Astrocyte (in vitro differentiated cells and primary cell): ENCODE data around the gene CDC25B. TPM values are rescaled to one million over a fixed set of nuclear protein-coding genes. Genes with fewer than 3 reads are reported as not detected.

Experiments used
- DNase-seq: peaks from one replicate; pipeline ENCODE4 v3.0.0-alpha.2; 2010; ENCODE audit warnings: low read depth
- FAIRE-seq: peaks from 2 replicates; lab custom pipeline; 2011; peaks lifted over from hg19 to GRCh38; lab: Jason Lieb, UNC
- H2AFZ ChIP-seq: 2 replicates; pipeline ENCODE4 v1.6.0; 2012; ENCODE audit warnings: low read depth, low read length, inconsistent platforms
- H3K27ac ChIP-seq: 2 replicates; pipeline ENCODE4 v1.5.1; 2011; ENCODE audit warnings: low read depth, low read length, inconsistent platforms
- H3K27me3 ChIP-seq: 2 replicates; pipeline ENCODE4 v1.6.0; 2011; ENCODE audit warnings: low read length, inconsistent platforms; ENCODE audit not compliant: insufficient read depth
- H3K36me3 ChIP-seq: 2 replicates; pipeline ENCODE4 v1.5.1; 2011; ENCODE audit warnings: low read length, inconsistent platforms; ENCODE audit not compliant: insufficient read depth
- H3K4me1 ChIP-seq: 2 replicates; pipeline ENCODE4 v1.5.1; 2011; ENCODE audit warnings: low read length, inconsistent platforms; ENCODE audit not compliant: insufficient read depth
- H3K4me2 ChIP-seq: 2 replicates; pipeline ENCODE4 v1.6.0; 2012; ENCODE audit warnings: low read length, inconsistent platforms
- H3K4me3 ChIP-seq: 2 replicates; pipeline ENCODE4 v1.5.1; 2011; ENCODE audit warnings: low read depth, mild to moderate bottlenecking, low read length, inconsistent platforms; ENCODE audit not compliant: insufficient read depth
- H3K79me2 ChIP-seq: 2 replicates; pipeline ENCODE4 v1.6.0; 2012; ENCODE audit warnings: mild to moderate bottlenecking, low read length, inconsistent platforms; ENCODE audit not compliant: insufficient read depth
- H3K9ac ChIP-seq: 2 replicates; pipeline ENCODE4 v1.6.0; 2012; ENCODE audit warnings: mild to moderate bottlenecking, low read length, inconsistent platforms
- H3K9me3 ChIP-seq: 2 replicates; pipeline ENCODE4 v1.5.1; 2012; ENCODE audit warnings: low read depth, mild to moderate bottlenecking, low read length, inconsistent platforms; ENCODE audit not compliant: insufficient read depth
- H4K20me1 ChIP-seq: 2 replicates; pipeline ENCODE4 v1.6.0; 2012; ENCODE audit warnings: low read length, inconsistent platforms; ENCODE audit not compliant: insufficient read depth
- H3K27ac Mint-ChIP-seq: one replicate; pipeline ENCODE4 v1.8.0; 2021; ENCODE audit warnings: mild to moderate bottlenecking, mixed read lengths; ENCODE audit not compliant: unreplicated experiment
- H3K27me3 Mint-ChIP-seq: one replicate; pipeline ENCODE4 v1.8.0; 2021; ENCODE audit warnings: low read depth, mixed read lengths; ENCODE audit not compliant: unreplicated experiment
- H3K36me3 Mint-ChIP-seq: one replicate; pipeline ENCODE4 v1.8.0; 2021; ENCODE audit warnings: low read depth, mixed read lengths; ENCODE audit not compliant: unreplicated experiment
- H3K4me1 Mint-ChIP-seq: one replicate; pipeline ENCODE4 v1.8.0; 2021; ENCODE audit warnings: low read depth, mixed read lengths; ENCODE audit not compliant: unreplicated experiment
- H3K4me3 Mint-ChIP-seq: one replicate; pipeline ENCODE4 v1.8.0; 2021; ENCODE audit warnings: mild to moderate bottlenecking, moderate library complexity, mixed read lengths; ENCODE audit not compliant: unreplicated experiment
- H3K9me3 Mint-ChIP-seq: one replicate; pipeline ENCODE4 v1.8.0; 2021; ENCODE audit warnings: mild to moderate bottlenecking, mixed read lengths; ENCODE audit not compliant: unreplicated experiment
- CTCF ChIP-seq: IDR thresholded peaks from 2 replicates; pipeline ENCODE4 v1.5.1; 2011; ENCODE audit warnings: low read depth, mild to moderate bottlenecking, inconsistent platforms, low read length, moderate library complexity; ENCODE audit not compliant: insufficient read depth
- EZH2 ChIP-seq: IDR thresholded peaks from 2 replicates; pipeline ENCODE4 v1.6.1; 2012; ENCODE audit warnings: mild to moderate bottlenecking, low read length, inconsistent platforms; ENCODE audit not compliant: insufficient read depth
- total RNA-seq: library from RNA; stranded (reverse); gene quantifications from 2 replicates; pipeline ENCODE4 v1.2.1, GENCODE V29; 2021

The CDC25B gene
- total RNA-seq, 1 donor from 2014 or later: 8.5 TPM

DNA sequence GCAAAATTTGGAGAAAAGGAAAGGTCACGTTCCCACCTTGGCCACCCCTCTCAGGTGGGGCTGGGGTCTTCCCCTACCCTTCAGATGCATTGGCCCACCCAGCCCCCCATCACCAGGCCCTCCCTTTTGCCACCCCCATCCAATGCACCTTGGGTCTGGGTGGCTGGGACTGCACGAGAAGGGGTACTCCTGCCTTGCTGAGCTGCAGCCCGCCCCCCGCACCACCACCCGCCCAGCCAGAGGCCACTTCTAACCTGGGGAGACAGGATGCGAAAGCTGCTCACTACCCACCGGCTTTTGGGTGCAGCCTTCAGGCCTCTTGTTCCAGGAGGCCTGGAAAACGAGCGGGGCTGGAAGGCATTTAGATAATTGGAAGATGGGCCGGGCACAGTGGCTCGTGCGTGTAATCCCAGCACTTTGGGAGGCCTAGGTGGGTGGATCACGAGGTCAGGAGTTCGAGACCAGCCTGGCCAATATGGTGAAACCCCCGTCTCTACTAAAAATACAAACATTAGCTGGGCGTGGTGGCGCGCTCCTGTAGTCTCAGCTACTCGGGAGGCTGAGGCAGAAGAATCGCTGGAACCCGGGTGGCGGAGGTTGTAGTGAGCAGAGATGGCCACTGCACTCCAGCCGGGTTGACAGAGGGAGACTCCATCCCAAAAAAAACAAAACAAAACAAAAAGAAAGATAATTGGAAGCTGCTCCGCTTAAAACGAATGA lies 1.2 kb upstream of the CDC25B start:
- Histone ChIP-seq H3K27me3 (no peaks in the 10 kb centered on the region), H3K4me3 (peak overlapping the region; percentile 65), H2AFZ (peak overlapping the region; percentile 99), H3K36me3 (no peaks in the 10 kb centered on the region), H3K9ac (peak overlapping the region; percentile 87), H4K20me1 (peaks cover 6% of the 10 kb centered on the region), H3K27ac (peak overlapping the region; percentile 89), H3K9me3 (no peaks in the 10 kb centered on the region), H3K4me2 (peak overlapping the region; percentile 89), H3K79me2 (peaks cover 30% of the 10 kb centered on the region), H3K4me1 (peaks cover 30% of the 10 kb centered on the region)
- no peak for FAIRE-seq
- H3K27me3 Mint-ChIP-seq: peaks cover 9% of the 10 kb centered on the region
- peaks cover 6% of the 10 kb centered on the region for H3K4me1 Mint-ChIP-seq
- peaks cover 3% of the 10 kb centered on the region for H3K36me3 Mint-ChIP-seq
- no peaks in the 10 kb centered on the region for H3K9me3 Mint-ChIP-seq
- H3K4me3 Mint-ChIP-seq: peak overlapping the region; percentile 86
- DNase-seq: no peak
- H3K27ac Mint-ChIP-seq: no peak overlapping the region
- TF ChIP-seq CTCF (no peak), EZH2 (no peak)

GRCh38 chr20:3796477-3797225 lies 541 bp downstream of the CDC25B start:
- Histone ChIP-seq H3K4me1 (peaks cover 30% of the 10 kb centered on the region), H2AFZ (peak overlapping the region; percentile 18), H3K9me3 (no peaks in the 10 kb centered on the region), H3K4me2 (peak overlapping the region; percentile 89), H3K36me3 (peaks cover 9% of the 10 kb centered on the region), H3K4me3 (peak overlapping the region; percentile 73), H3K79me2 (peaks cover 34% of the 10 kb centered on the region), H3K9ac (peak overlapping the region; percentile 87), H3K27ac (peak overlapping the region; percentile 63), H4K20me1 (peaks cover 6% of the 10 kb centered on the region), H3K27me3 (no peaks in the 10 kb centered on the region)
- H3K9me3 Mint-ChIP-seq: no peaks in the 10 kb centered on the region
- no peaks in the 10 kb centered on the region for H3K27me3 Mint-ChIP-seq
- peaks cover 11% of the 10 kb centered on the region for H3K4me1 Mint-ChIP-seq
- H3K36me3 Mint-ChIP-seq: peaks cover 5% of the 10 kb centered on the region
- DNase-seq (no peak), FAIRE-seq (no peak)
- peak overlapping the region; percentile 26 for H3K27ac Mint-ChIP-seq
- peak overlapping the region; percentile 64 for H3K4me3 Mint-ChIP-seq
- TF ChIP-seq CTCF: no peak
- no peak for TF ChIP-seq EZH2

DNA sequence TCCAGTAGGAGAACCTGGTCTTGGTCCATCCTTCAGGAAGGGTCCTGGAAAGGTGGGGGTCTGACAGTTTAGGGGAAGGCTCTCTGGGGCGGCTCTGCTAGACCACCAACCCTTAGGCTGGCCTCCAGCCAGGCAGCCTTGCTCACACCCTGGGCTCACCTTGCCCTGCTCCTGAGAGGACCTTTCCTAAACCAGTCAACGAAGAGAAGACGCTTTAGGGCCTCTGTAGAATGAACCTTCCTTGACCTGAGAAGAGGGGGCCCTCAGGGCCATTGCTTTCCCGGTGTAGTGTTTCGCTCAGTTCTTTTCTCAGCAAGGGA lies 1.1 kb downstream of the CDC25B start:
- H3K79me2 ChIP-seq: peaks cover 34% of the 10 kb centered on the region
- peaks cover 7% of the 10 kb centered on the region for H3K36me3 Mint-ChIP-seq
- no peaks in the 10 kb centered on the region for H3K27me3 ChIP-seq
- no peaks in the 10 kb centered on the region for H3K9me3 Mint-ChIP-seq
- peaks cover 30% of the 10 kb centered on the region for H3K4me1 ChIP-seq
- H3K4me3 ChIP-seq: peak overlapping the region; percentile 73
- H3K9ac ChIP-seq: peak overlapping the region; percentile 87
- peaks cover 11% of the 10 kb centered on the region for H3K4me1 Mint-ChIP-seq
- H3K4me2 ChIP-seq: peak overlapping the region; percentile 89
- H3K36me3 ChIP-seq: peaks cover 9% of the 10 kb centered on the region
- no peaks in the 10 kb centered on the region for H3K27me3 Mint-ChIP-seq
- no peaks in the 10 kb centered on the region for H3K9me3 ChIP-seq
- peak overlapping the region; percentile 63 for H3K27ac ChIP-seq
- no peak overlapping the region for H2AFZ ChIP-seq
- peaks cover 6% of the 10 kb centered on the region for H4K20me1 ChIP-seq
- H3K4me3 Mint-ChIP-seq: peak overlapping the region; percentile 64
- TF ChIP-seq EZH2 (no peak), CTCF (no peak)
- DNase-seq (no peak), FAIRE-seq (no peak)
- H3K27ac Mint-ChIP-seq: no peak overlapping the region
